HG03439 (cell line): ENCODE measurements around the gene MRPL55.

Source experiments
- ATAC-seq: cut with Tn5 transposase; IDR thresholded peaks from one replicate; pipeline ENCODE4 v1.9.1; 2021; ENCODE audit warnings: mild to moderate bottlenecking, moderate library complexity; ENCODE audit not compliant: unreplicated experiment

MRPL55 gene

GRCh38 chr1:228059634-228060457 lies 49.3 kb downstream of the MRPL55 start:
- no peak for ATAC-seq

- ATAC-seq = no peak
Observed at GRCh38 chr1:228058949-228059633, 50.0 kb downstream of the MRPL55 start.

GRCh38 chr1:228058172-228058948 lies 50.7 kb downstream of the MRPL55 start:
- ATAC-seq = no peak
